ENCODE measurements around the gene PRXL2A. TPM values are rescaled to one million over a fixed set of nuclear protein-coding genes. Genes with fewer than 3 reads are reported as not detected.
"Not testable (repeated sequence)": the region's sequence is repeated elsewhere in the genome, so short reads cannot be mapped to it uniquely, and the experiment has no call there.

PRXL2A gene
- total RNA-seq, 1 experiment from 2014 or later, result 261 TPM

- Histone ChIP-seq H3K4me3 (no peak overlapping the region), H3K36me3 (peaks cover 6% of the 10 kb centered on the region; the same call in 1 of the 2 replicates), H3K9me3 (replicated peaks) (no peaks in the 10 kb centered on the region), H3K27ac (peak overlapping the region; percentile 70), H3K4me1 (peaks cover 45% of the 10 kb centered on the region), H3K27me3 (no peaks in the 10 kb centered on the region)
- no peak for DNase-seq
Observed at GRCh38 chr10:80466724-80467326, 58.5 kb downstream of the PRXL2A start.

GRCh38 chr10:80468002-80468401 lies 59.7 kb downstream of the PRXL2A start:
- Histone ChIP-seq H3K9me3 (replicated peaks) (no peaks in the 10 kb centered on the region), H3K4me3 (no peak overlapping the region), H3K36me3 (peaks cover 6% of the 10 kb centered on the region; the same call in 1 of the 2 replicates), H3K4me1 (peaks cover 37% of the 10 kb centered on the region), H3K27me3 (no peaks in the 10 kb centered on the region), H3K27ac (no peak overlapping the region)
- DNase-seq, result no peak

GRCh38 chr10:80468806-80469421 lies 60.6 kb downstream of the PRXL2A start:
- Histone ChIP-seq H3K36me3 (peaks cover 6% of the 10 kb centered on the region; the same call in 1 of the 2 replicates), H3K9me3 (replicated peaks) (no peaks in the 10 kb centered on the region), H3K4me3 (no peak overlapping the region), H3K27me3 (no peaks in the 10 kb centered on the region), H3K4me1 (peaks cover 31% of the 10 kb centered on the region), H3K27ac (no peak overlapping the region)
- DNase-seq, result no peak

GRCh38 chr10:80470266-80470665 lies 61.9 kb downstream of the PRXL2A start:
- no peak overlapping the region for H3K27ac ChIP-seq
- H3K4me1 ChIP-seq, result peaks cover 19% of the 10 kb centered on the region
- no peak for DNase-seq

GRCh38 chr10:80471001-80471400 lies 62.6 kb downstream of the PRXL2A start:
- H3K27me3 ChIP-seq, result no peaks in the 10 kb centered on the region
- no peak overlapping the region for H3K4me3 ChIP-seq
- peaks cover 12% of the 10 kb centered on the region for H3K4me1 ChIP-seq
- DNase-seq, result no peak
- H3K36me3 ChIP-seq, result peaks cover 6% of the 10 kb centered on the region; the same call in 1 of the 2 replicates
- no peaks in the 10 kb centered on the region for H3K9me3 ChIP-seq (replicated peaks)
- H3K27ac ChIP-seq, result no peak overlapping the region

More at GRCh38 chr10:80470266-80470665, 61.9 kb downstream of the PRXL2A start:
- H3K9me3 ChIP-seq (replicated peaks), result no peaks in the 10 kb centered on the region
- H3K36me3 ChIP-seq, result peaks cover 6% of the 10 kb centered on the region; the same call in 1 of the 2 replicates
- no peak overlapping the region for H3K4me3 ChIP-seq
- no peaks in the 10 kb centered on the region for H3K27me3 ChIP-seq

GRCh38 chr10:80471715-80472233 lies 63.4 kb downstream of the PRXL2A start:
- no peaks in the 10 kb centered on the region for H3K9me3 ChIP-seq (replicated peaks)
- no peaks in the 10 kb centered on the region for H3K27me3 ChIP-seq
- no peak for DNase-seq
- H3K4me1 ChIP-seq, result peaks cover 4% of the 10 kb centered on the region
- no peak overlapping the region for H3K27ac ChIP-seq
- H3K4me3 ChIP-seq, result no peak overlapping the region
- peaks cover 9% of the 10 kb centered on the region for H3K36me3 ChIP-seq

- H3K9me3 ChIP-seq (replicated peaks), result no peaks in the 10 kb centered on the region
- H3K27me3 ChIP-seq, result no peaks in the 10 kb centered on the region
- peaks cover 12% of the 10 kb centered on the region for H3K36me3 ChIP-seq
- DNase-seq, result no peak
- H3K27ac ChIP-seq, result no peak overlapping the region
- no peak overlapping the region for H3K4me3 ChIP-seq
- peaks cover 3% of the 10 kb centered on the region; the same call in 1 of the 2 replicates for H3K4me1 ChIP-seq
Observed at GRCh38 chr10:80472234-80473095, 64.1 kb downstream of the PRXL2A start.

- H3K36me3 ChIP-seq, result peaks cover 12% of the 10 kb centered on the region
- peaks cover 4% of the 10 kb centered on the region for H3K4me1 ChIP-seq
- no peak overlapping the region for H3K4me3 ChIP-seq
- H3K27me3 ChIP-seq, result no peaks in the 10 kb centered on the region
- no peak overlapping the region for H3K27ac ChIP-seq
- DNase-seq, result no peak
- no peaks in the 10 kb centered on the region for H3K9me3 ChIP-seq (replicated peaks)
Observed at GRCh38 chr10:80473096-80473657, 64.8 kb downstream of the PRXL2A start.

- peaks cover 12% of the 10 kb centered on the region for H3K36me3 ChIP-seq
- no peak overlapping the region for H3K4me3 ChIP-seq
- no peak overlapping the region for H3K27ac ChIP-seq
- DNase-seq, result peak in 1 of 2 experiments; percentile 34
- peaks cover 10% of the 10 kb centered on the region for H3K4me1 ChIP-seq
- no peaks in the 10 kb centered on the region for H3K9me3 ChIP-seq (replicated peaks)
- H3K27me3 ChIP-seq, result no peaks in the 10 kb centered on the region
Observed at GRCh38 chr10:80473692-80474596, 65.6 kb downstream of the PRXL2A start.

- H3K4me3 ChIP-seq, result no peak overlapping the region
- H3K27me3 ChIP-seq, result no peaks in the 10 kb centered on the region
- peaks cover 12% of the 10 kb centered on the region for H3K36me3 ChIP-seq
- DNase-seq, result no peak
- peaks cover 10% of the 10 kb centered on the region for H3K4me1 ChIP-seq
- H3K27ac ChIP-seq, result no peak overlapping the region
- no peaks in the 10 kb centered on the region for H3K9me3 ChIP-seq (replicated peaks)
Observed at GRCh38 chr10:80474597-80474910, 66.2 kb downstream of the PRXL2A start.

GRCh38 chr10:80474941-80475340 lies 66.6 kb downstream of the PRXL2A start:
- peaks cover 10% of the 10 kb centered on the region for H3K4me1 ChIP-seq
- H3K36me3 ChIP-seq, result peaks cover 12% of the 10 kb centered on the region
- no peaks in the 10 kb centered on the region for H3K9me3 ChIP-seq (replicated peaks)
- no peaks in the 10 kb centered on the region for H3K27me3 ChIP-seq
- H3K27ac ChIP-seq, result no peak overlapping the region
- H3K4me3 ChIP-seq, result no peak overlapping the region
- DNase-seq, result no peak

- DNase-seq; H3K4me3 ChIP-seq; H3K4me1 ChIP-seq; H3K27me3 ChIP-seq; H3K9me3 ChIP-seq (replicated peaks); H3K36me3 ChIP-seq; H3K27ac ChIP-seq: not testable (repeated sequence)
Observed at GRCh38 chr10:80475641-80476040, 67.3 kb downstream of the PRXL2A start.

- no peak overlapping the region for H3K4me3 ChIP-seq
- peaks cover 10% of the 10 kb centered on the region for H3K4me1 ChIP-seq
- H3K9me3 ChIP-seq (replicated peaks), result no peaks in the 10 kb centered on the region
- H3K27me3 ChIP-seq, result no peaks in the 10 kb centered on the region
- H3K27ac ChIP-seq, result no peak overlapping the region
- peaks cover 6% of the 10 kb centered on the region for H3K36me3 ChIP-seq
- no peak for DNase-seq
Observed at GRCh38 chr10:80476685-80477084, 68.3 kb downstream of the PRXL2A start.

- H3K4me3 ChIP-seq, result no peak overlapping the region
- H3K27ac ChIP-seq, result no peak overlapping the region
- H3K27me3 ChIP-seq, result no peaks in the 10 kb centered on the region
- H3K4me1 ChIP-seq, result peaks cover 10% of the 10 kb centered on the region
- H3K9me3 ChIP-seq (replicated peaks), result no peaks in the 10 kb centered on the region
- H3K36me3 ChIP-seq, result peaks cover 6% of the 10 kb centered on the region
- peak in 1 of 2 experiments; percentile 40 for DNase-seq
Observed at GRCh38 chr10:80477813-80478212, 69.5 kb downstream of the PRXL2A start.

Data from SJCRH30 (cell line).